HepG2 (cell line): ENCODE data around the gene FYB2. TPM values are rescaled to one million over a fixed set of nuclear protein-coding genes. Genes with fewer than 3 reads are reported as not detected.

Source experiments
- GFI1 ChIP-seq: sonication (generic); formaldehyde crosslinking; IDR thresholded peaks from 2 replicates; pipeline ENCODE4 v1.5.0; 2020; ENCODE audit warnings: missing genetic modification reagents, mild to moderate bottlenecking, borderline replicate concordance
- NONO ChIP-seq, 2 experiments: fragments of 450-650 bp in 1 of 2; sonication (generic) in 1 of 2; formaldehyde crosslinking in 1 of 2; IDR thresholded peaks in 1 of 2; conservative IDR thresholded peaks in 1 of 2; 2 replicates each; pipeline versions ENCODE4 v1.6.1 to v1.8.0; 2017 to 2022; ENCODE audit warnings: mild to moderate bottlenecking in 1 of 2, missing genetic modification reagents in 1 of 2, moderate library complexity in 1 of 2
- TBP ChIP-seq: sonication (generic); formaldehyde crosslinking; IDR thresholded peaks from 2 replicates; pipeline ENCODE4 v1.5.0; 2020; ENCODE audit warnings: missing genetic modification reagents
- TEAD3 ChIP-seq: optimal IDR thresholded peaks from 2 replicates; pipeline ENCODE3; 2016; ENCODE audit warnings: borderline replicate concordance
- ZBTB38 ChIP-seq: sonication (generic); formaldehyde crosslinking; IDR thresholded peaks from 2 replicates; pipeline ENCODE4 v1.5.1; 2020; ENCODE audit warnings: mild to moderate bottlenecking, missing genetic modification reagents
- ZEB1 ChIP-seq: IDR thresholded peaks from 2 replicates; pipeline ENCODE4 v1.6.1; 2012; ENCODE audit warnings: mild to moderate bottlenecking, low read depth, inconsistent platforms; ENCODE audit not compliant: insufficient replicate concordance
- ZNF10 ChIP-seq: sonication (generic); formaldehyde crosslinking; IDR thresholded peaks from 2 replicates; pipeline ENCODE4 v1.4.0; 2020; ENCODE audit warnings: mild to moderate bottlenecking, low read depth, missing genetic modification reagents, borderline replicate concordance
- ZNF263 ChIP-seq: sonication (generic); formaldehyde crosslinking; IDR thresholded peaks from 2 replicates; pipeline ENCODE4 v1.4.0; 2020; ENCODE audit warnings: missing genetic modification reagents
- ZNF343 ChIP-seq: sonication (generic); formaldehyde crosslinking; IDR thresholded peaks from 2 replicates; pipeline ENCODE4 v1.4.0; 2020; ENCODE audit warnings: mild to moderate bottlenecking, missing genetic modification reagents
- ZNF615 ChIP-seq: sonication (generic); formaldehyde crosslinking; IDR thresholded peaks from 2 replicates; pipeline ENCODE4 v1.5.0; 2020; ENCODE audit warnings: mild to moderate bottlenecking, missing genetic modification reagents, borderline replicate concordance
- ZNF720 ChIP-seq: sonication (generic); formaldehyde crosslinking; IDR thresholded peaks from 2 replicates; pipeline ENCODE4 v1.4.0; 2020; ENCODE audit warnings: missing genetic modification reagents
- ZNF773 ChIP-seq: sonication (generic); formaldehyde crosslinking; IDR thresholded peaks from 2 replicates; pipeline ENCODE4 v1.4.0; 2020; ENCODE audit warnings: missing genetic modification reagents, borderline replicate concordance
- ZSCAN30 ChIP-seq: sonication (generic); formaldehyde crosslinking; IDR thresholded peaks from 2 replicates; pipeline ENCODE4 v1.5.0; 2020; ENCODE audit warnings: mild to moderate bottlenecking, missing genetic modification reagents
- polyA plus RNA-seq, 8 experiments: library from polyadenylated mRNA; depleted of rRNA in 3 of 8; stranded (reverse) in 7 of 8; unstranded in 1 of 8; fragments of >200 nt; fragmentation: Illumina TruSeq in 4 of 8; extraction: Trizol in 4 of 8; gene quantifications; 2 replicates each; pipeline versions ENCODE4 v1.2.1 to v1.2.3, GENCODE V29; 2011 to 2016; ENCODE audit warnings: low read depth in 4 of 8, missing spikeins in 1 of 8, mixed read lengths in 1 of 8; ENCODE audit not compliant: insufficient read depth in 1 of 8
- total RNA-seq, 5 experiments: library from RNA; depleted of rRNA; stranded (reverse); fragments of >200 nt; fragmentation: Illumina TruSeq; extraction: Trizol; gene quantifications; 2 replicates each; pipeline ENCODE4 v1.2.3, GENCODE V29; 2016; ENCODE audit warnings: low read depth in 1 of 5
- TF ChIP-seq, protein P1 (sequence below): sonication (generic); formaldehyde crosslinking; IDR thresholded peaks from 2 replicates; pipeline ENCODE4 v1.8.0; 2023; ENCODE audit warnings: mild to moderate bottlenecking, missing genetic modification reagents
- TF ChIP-seq, protein P2 (sequence below): sonication (generic); formaldehyde crosslinking; IDR thresholded peaks from 2 replicates; pipeline ENCODE4 v1.4.0; 2020; ENCODE audit warnings: mild to moderate bottlenecking, missing genetic modification reagents
- TF ChIP-seq, protein P3 (sequence below): sonication (generic); formaldehyde crosslinking; IDR thresholded peaks from 2 replicates; pipeline ENCODE4 v1.4.0; 2020; ENCODE audit warnings: missing genetic modification reagents; ENCODE audit errors: not compliant biosample characterization
- TF ChIP-seq, protein P4 (sequence below): sonication (generic); formaldehyde crosslinking; IDR thresholded peaks from 2 replicates; pipeline ENCODE4 v1.4.0; 2020; ENCODE audit warnings: missing genetic modification reagents

The FYB2 gene
- total and polyA plus RNA-seq, 2 of the 13 experiments (the other 11 are each of a cell fraction or from before 2014, with no cell fraction given): 1.2 to 2.7 TPM

DNA sequence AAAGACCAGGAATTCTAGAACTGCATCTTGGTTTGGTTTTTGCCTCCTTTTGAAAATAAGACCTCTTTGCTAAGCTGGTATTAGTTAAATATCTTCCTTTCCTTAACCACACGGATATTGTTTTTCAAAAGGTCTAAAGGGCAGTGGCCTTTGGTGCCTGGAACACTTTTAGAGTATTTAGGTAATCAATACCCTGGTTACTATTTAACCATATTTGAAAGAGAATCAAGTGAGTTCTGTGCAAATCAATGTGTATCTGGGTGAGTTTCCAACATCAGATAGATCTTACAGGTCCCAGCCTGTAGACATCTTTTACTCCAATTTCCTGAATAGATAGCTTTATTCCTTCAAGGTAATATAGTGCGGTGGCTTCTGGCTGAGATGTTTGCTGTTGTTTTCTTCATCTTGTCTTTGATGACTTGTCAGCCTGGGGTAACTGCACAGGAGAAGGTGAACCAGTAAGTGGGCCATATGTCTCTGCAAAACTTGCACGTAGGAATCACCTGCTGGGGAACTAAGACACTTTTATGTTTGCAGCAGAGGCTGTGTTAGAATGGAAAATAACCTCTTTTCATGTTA, 35.4 kb upstream of the FYB2 start, which contains the start of gene C8A (continued):
- TF ChIP-seq, protein P1, sequence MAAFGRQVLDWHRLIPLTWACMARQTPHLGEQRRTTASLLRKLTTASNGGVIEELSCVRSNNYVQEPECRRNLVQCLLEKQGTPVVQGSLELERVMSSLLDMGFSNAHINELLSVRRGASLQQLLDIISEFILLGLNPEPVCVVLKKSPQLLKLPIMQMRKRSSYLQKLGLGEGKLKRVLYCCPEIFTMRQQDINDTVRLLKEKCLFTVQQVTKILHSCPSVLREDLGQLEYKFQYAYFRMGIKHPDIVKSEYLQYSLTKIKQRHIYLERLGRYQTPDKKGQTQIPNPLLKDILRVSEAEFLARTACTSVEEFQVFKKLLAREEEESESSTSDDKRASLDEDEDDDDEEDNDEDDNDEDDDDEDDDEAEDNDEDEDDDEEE: no peak
- TF ChIP-seq ZNF773 (no peak), GFI1 (CRISPR knock-in tag) (peak; percentile 81), ZSCAN30 (CRISPR knock-in tag) (no peak), TEAD3 (peak; percentile 73), ZNF720 (CRISPR knock-in tag) (no peak), TBP (CRISPR knock-in tag) (no peak), ZNF263 (CRISPR knock-in tag) (no peak), NONO (IDR thresholded peaks at IDR 0.05) (no peak), NONO (CRISPR knock-in tag; conservative IDR thresholded peaks at IDR 0.05) (peak; percentile 54; the same call in 1 of the 2 replicates), ZBTB38 (no peak), ZNF343 (CRISPR knock-in tag) (no peak), ZNF615 (CRISPR knock-in tag) (no peak), ZEB1 (peak; percentile 62), ZNF10 (CRISPR knock-in tag) (no peak)
- TF ChIP-seq, protein P2, sequence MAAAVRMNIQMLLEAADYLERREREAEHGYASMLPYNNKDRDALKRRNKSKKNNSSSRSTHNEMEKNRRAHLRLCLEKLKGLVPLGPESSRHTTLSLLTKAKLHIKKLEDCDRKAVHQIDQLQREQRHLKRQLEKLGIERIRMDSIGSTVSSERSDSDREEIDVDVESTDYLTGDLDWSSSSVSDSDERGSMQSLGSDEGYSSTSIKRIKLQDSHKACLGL (CRISPR knock-in tag): no peak
- TF ChIP-seq, protein P3, sequence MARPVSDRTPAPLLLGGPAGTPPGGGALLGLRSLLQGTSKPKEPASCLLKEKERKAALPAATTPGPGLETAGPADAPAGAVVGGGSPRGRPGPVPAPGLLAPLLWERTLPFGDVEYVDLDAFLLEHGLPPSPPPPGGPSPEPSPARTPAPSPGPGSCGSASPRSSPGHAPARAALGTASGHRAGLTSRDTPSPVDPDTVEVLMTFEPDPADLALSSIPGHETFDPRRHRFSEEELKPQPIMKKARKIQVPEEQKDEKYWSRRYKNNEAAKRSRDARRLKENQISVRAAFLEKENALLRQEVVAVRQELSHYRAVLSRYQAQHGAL (CRISPR knock-in tag): no peak
- TF ChIP-seq, protein P4, sequence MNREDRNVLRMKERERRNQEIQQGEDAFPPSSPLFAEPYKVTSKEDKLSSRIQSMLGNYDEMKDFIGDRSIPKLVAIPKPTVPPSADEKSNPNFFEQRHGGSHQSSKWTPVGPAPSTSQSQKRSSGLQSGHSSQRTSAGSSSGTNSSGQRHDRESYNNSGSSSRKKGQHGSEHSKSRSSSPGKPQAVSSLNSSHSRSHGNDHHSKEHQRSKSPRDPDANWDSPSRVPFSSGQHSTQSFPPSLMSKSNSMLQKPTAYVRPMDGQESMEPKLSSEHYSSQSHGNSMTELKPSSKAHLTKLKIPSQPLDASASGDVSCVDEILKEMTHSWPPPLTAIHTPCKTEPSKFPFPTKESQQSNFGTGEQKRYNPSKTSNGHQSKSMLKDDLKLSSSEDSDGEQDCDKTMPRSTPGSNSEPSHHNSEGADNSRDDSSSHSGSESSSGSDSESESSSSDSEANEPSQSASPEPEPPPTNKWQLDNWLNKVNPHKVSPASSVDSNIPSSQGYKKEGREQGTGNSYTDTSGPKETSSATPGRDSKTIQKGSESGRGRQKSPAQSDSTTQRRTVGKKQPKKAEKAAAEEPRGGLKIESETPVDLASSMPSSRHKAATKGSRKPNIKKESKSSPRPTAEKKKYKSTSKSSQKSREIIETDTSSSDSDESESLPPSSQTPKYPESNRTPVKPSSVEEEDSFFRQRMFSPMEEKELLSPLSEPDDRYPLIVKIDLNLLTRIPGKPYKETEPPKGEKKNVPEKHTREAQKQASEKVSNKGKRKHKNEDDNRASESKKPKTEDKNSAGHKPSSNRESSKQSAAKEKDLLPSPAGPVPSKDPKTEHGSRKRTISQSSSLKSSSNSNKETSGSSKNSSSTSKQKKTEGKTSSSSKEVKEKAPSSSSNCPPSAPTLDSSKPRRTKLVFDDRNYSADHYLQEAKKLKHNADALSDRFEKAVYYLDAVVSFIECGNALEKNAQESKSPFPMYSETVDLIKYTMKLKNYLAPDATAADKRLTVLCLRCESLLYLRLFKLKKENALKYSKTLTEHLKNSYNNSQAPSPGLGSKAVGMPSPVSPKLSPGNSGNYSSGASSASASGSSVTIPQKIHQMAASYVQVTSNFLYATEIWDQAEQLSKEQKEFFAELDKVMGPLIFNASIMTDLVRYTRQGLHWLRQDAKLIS (CRISPR knock-in tag): no peak; the same call in 1 of the 2 replicates
- TF ChIP-seq, all 625 proteins: peak for 142
